NCI-H2227 (cell line): ENCODE measurements around the gene ING2.

Experiments
- DNase-seq: peaks from one replicate; lab custom pipeline; 2025; ENCODE audit not compliant: unreplicated experiment; lab: John Stamatoyannopoulos, UW

Gene ING2

GRCh38 chr4:183499389-183499788, 5.5 kb upstream of the ING2 start:
- DNase-seq: peak; percentile 10

DNA sequence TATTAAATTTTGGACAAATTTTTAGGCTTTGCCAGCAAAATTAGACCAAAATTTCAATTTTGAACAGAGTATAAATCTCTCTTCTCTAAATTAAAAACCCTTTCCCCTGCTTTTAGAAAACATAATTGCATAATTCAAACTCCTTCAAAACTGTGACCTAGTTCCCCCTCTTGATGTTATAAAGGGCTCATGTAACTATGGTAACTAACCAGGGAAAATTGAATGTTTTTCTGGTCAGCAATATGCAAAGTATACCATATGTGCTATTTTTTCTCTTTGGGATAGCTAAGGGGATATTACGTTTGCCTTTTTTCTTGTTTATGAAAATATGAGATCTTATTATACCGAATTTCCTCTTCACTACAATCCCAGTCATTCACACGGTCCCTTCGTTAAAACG, 5.1 kb upstream of the ING2 start:
- DNase-seq: peak; percentile 14

DNA sequence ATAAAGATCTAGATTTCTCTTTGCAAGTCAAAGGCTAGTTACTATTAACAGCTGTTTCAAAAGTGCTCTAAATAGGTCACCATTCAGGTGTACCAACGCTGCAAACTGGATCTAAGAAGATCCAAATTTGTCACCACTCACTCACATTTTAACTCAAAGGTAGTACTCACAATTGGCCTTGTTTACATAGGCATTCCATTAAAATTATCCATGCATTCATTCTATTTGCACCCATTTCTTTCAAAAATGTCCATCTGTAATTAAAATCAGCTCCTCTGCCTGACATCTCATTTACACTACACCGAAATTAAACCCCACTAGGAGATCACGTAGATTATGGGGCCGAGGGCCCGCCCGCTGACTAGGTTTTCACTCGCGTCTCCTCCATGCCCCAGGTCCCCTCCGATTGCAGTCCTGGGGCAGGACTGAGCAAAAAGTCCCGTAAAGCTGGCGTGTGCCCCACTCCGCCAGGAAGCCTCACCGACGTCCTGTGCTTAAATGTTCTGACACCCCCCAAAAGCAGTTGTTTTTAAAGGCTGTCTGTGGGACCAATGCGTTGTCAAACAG, 1.3 kb upstream of the ING2 start:
- DNase-seq: no peak

- DNase-seq: peak; percentile 97
Measured at GRCh38 chr4:183504064-183504929, 561 bp upstream of the ING2 start.

DNA sequence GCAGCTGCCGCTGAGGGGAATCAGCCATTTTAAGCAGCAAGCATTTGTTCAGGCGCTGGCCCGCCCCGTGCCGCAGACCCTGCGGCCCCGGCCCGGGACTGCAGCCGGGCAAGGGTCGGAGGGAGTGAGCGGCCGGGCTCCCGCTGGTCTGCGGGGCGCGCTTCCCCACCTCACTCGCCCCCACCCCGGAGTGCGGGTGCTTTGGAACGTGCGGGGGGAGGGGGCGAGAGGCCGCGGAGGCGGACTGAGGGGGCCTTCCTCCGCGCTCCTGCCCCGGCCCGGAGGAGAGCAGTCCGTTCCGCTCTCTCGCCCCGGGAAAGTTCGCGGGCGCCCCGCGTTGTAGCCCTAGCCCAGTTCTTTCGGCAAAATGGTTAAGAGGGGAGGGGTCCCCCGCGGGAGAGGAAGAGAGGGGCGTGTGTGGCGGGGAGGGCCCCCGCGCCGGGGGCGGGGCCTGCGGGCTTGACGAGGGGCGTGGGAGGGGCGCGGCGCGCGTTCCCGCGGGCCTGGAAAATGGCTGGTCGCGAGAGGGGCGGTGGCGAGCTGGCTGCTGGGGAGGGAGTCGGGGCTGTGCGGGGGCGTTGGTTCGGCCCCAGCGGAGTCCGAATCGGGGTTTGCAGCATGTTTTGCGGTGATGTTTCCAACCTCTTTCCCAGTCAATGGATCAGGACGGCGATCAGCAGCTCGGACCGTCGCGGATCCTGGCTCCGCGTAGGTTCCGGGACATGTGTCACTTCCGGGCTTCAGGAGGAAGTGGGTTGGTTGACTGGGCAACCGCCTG, 942 bp downstream of the ING2 start:
- peak; percentile 84 for DNase-seq

GRCh38 chr4:183506389-183506735, 1.5 kb downstream of the ING2 start:
- DNase-seq: no peak

DNA sequence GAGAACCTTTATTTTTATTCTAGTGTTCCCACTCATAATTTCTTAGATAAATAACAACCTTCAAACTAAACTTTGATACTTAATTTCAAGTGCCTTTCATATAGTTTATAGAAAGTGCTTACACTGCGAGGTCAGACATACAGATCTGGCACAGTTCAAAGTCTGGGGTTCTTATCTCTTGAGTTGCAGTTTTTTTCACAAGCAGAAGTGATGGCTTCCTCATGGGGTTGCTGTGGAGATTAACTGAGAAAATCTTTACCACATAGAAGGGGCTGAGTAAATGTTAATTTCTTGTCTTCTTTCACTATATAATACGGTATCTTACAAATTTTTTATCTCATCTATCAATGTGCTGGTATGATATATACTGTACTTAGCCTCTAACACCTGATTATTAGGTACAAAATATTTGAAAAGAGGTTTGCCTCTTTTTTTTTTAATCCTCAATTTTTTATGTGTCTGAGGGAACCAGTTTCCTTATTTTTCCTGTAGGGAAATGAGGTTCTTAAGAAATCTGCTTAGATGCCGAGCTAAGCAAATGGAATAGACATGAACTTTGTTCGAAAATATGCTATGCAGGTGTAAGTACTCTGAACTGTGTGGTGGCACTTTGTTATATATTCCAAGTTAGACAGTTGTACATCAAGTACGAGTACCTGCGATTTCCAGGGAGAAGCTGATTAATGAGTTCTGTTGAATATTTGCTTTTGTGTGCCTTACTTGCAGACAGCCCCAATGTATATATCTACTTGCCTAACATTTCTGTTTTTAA, 3.3 kb downstream of the ING2 start:
- DNase-seq: no peak

- no peak for DNase-seq
Measured at GRCh38 chr4:183508697-183509335, 4.0 kb downstream of the ING2 start.

DNA sequence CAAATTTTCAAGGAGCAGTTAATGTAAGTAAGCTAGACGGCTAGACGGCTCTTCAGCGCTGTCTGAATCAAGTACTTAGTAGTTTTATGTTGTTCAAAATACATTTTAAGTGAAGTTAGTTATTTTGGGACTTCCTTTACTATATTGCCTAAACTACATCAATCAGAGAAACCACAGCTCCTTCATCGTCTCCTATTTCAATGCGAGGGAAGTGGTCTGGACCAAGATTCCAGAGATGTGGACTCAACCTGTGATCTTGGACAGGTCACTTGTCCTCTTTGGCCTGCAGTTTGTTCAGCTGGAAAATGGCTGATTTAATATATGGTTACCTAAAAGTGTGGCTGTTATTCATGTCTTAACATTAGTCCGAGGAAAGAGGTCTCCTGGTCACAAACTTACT, 10.6 kb downstream of the ING2 start:
- DNase-seq: no peak

- no peak for DNase-seq
Measured at GRCh38 chr4:183517194-183517593, 12.3 kb downstream of the ING2 start.

GRCh38 chr4:183517781-183518180, 12.9 kb downstream of the ING2 start:
- no peak for DNase-seq

- DNase-seq: peak; percentile 4
Measured at GRCh38 chr4:183522821-183523220, 18.0 kb downstream of the ING2 start.

- DNase-seq: no peak
Measured at GRCh38 chr4:183527326-183527725, 22.5 kb downstream of the ING2 start.

GRCh38 chr4:183532821-183533220, 28.0 kb downstream of the ING2 start:
- no peak for DNase-seq

GRCh38 chr4:183533698-183534097, 28.8 kb downstream of the ING2 start:
- DNase-seq: no peak

GRCh38 chr4:183540410-183541009, 35.7 kb downstream of the ING2 start:
- no peak for DNase-seq

- no peak for DNase-seq
Measured at GRCh38 chr4:183541010-183541751, 36.3 kb downstream of the ING2 start.

DNA sequence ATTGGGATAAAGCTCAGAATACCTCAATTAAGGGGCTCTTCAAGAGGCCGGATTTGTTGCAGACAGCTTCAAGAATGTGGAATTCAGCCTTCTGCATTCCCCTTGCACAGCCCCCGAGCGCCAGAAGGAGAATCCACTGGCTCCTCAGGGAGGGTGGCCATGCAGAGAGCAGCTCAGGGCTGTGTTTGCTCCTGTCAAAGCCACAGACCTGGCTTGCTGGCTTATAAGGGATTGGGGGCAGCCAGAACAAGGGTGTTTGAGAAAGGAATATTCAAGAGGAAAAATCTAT, 36.8 kb downstream of the ING2 start:
- DNase-seq: no peak

GRCh38 chr4:183543435-183543834, 38.6 kb downstream of the ING2 start:
- no peak for DNase-seq

DNA sequence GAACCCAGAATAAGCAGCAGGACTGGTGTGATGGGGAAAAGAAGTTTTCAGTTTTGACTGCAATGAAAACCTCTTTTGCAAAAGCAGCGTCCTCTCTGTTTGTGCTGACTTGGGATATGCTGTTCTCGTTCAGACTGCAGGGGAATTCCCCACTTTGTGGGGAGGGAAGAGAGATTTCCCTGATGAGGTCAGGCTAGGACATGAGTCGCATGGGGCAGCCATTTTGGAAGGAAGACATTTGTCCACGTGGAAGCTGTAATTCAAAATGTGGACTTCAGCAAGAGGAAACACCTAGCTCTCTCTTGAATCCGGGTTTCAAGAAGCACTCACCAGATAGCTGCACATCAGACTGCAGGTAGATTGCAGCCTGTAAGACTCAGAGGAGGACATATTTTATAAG, 39.3 kb downstream of the ING2 start:
- DNase-seq: no peak
